Epithelial cell of esophagus (primary cell): Measurements from ENCODE around the gene GGCT.

Source experiments
- DNase-seq: peaks from one replicate; pipeline ENCODE4 v3.0.0; 2010; ENCODE audit warnings: low read depth
- H3K4me3 ChIP-seq: 2 replicates; pipeline ENCODE4 v1.5.1; 2011; ENCODE audit warnings: mild to moderate bottlenecking, low read length, control low read depth
- TF ChIP-seq, protein P1 (sequence below): IDR thresholded peaks from 2 replicates; pipeline ENCODE4 v1.5.1; 2011; ENCODE audit warnings: low read depth, mild to moderate bottlenecking, low read length, control low read depth, inconsistent platforms; ENCODE audit not compliant: insufficient read depth; ENCODE audit errors: missing control alignments

GGCT gene

DNA sequence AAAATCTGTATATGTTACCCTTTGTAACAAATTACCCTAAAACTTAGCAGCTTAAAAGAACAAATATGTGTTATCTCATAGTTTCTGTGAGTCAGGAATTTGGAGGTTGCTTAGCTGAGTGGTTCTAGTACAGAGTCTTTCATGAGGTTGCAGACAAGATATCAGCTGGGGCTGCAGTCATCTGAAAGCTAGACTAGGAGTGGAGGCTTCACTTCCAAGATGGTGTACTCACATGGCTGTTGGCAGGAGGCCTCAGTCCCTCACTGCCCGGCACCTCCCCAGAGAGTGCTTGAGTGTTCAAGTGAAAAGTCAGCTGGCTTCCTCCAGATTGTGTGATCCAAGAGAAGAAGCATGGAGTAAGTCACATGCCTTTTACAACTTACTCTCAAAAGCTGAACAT, 16.9 kb upstream of the GGCT start:
- H3K4me3 ChIP-seq, result no peak overlapping the region
- DNase-seq, result no peak
- TF ChIP-seq, protein P1, sequence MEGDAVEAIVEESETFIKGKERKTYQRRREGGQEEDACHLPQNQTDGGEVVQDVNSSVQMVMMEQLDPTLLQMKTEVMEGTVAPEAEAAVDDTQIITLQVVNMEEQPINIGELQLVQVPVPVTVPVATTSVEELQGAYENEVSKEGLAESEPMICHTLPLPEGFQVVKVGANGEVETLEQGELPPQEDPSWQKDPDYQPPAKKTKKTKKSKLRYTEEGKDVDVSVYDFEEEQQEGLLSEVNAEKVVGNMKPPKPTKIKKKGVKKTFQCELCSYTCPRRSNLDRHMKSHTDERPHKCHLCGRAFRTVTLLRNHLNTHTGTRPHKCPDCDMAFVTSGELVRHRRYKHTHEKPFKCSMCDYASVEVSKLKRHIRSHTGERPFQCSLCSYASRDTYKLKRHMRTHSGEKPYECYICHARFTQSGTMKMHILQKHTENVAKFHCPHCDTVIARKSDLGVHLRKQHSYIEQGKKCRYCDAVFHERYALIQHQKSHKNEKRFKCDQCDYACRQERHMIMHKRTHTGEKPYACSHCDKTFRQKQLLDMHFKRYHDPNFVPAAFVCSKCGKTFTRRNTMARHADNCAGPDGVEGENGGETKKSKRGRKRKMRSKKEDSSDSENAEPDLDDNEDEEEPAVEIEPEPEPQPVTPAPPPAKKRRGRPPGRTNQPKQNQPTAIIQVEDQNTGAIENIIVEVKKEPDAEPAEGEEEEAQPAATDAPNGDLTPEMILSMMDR, result no peak

DNA sequence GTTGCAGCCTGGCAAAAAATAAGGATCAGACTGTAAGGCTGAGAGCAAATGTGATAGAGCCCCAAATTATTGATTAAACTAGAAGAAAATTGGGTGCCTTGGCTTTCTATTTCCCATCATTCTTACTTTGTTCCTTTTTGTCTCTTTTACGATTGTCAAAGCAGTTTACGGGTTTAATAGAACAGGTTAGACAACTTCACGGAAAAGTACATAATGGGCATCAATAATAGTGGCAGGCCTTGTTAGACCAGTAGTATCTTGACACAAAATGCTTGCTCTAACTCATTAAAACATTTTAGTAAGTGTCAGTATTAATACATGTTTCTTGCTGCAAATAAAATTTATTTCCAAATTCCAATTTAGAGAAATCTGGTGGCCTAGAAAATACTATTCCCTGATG, 14.5 kb upstream of the GGCT start:
- no peak overlapping the region for H3K4me3 ChIP-seq
- TF ChIP-seq, protein P1, result no peak
- DNase-seq, result peak; percentile 65

DNA sequence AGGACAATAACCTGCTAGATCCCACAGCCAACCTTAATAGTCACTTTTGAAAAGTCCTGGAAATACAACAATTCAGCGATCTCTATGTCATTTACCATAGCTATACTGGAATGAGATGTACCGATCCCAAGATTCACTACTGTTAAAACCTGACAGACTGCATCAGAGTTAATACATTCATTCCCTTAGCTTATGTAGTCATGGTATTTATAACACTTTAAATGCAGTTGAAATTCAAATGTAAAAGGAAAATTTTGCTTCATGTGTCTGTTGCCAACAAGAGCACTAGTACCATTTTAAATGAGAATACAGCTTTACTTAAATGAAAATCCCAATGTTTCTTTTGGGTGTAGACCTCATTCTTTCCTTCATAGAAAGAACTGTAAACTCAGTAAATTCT, 11.1 kb upstream of the GGCT start:
- DNase-seq, result no peak
- no peak overlapping the region for H3K4me3 ChIP-seq
- TF ChIP-seq, protein P1, result no peak

DNA sequence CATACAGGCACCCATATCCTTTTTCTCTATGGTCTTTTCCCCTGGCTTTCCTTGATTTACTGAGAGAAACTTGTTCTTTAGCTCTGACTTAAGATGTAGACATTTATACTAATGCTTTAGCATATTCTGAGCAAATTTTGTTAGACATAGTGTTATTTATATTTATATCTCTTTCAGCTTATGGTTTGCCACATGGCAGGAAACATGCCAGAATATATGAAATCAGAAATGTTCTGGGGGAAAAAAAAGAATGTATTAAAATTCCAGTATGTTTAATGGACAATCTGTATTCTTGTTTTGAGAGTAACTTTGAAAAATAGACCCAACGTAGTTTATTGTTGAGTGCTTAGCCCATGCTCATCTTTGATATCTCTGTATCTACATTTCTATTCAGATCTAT, 10.1 kb upstream of the GGCT start:
- TF ChIP-seq, protein P1, result no peak
- no peak overlapping the region for H3K4me3 ChIP-seq
- DNase-seq, result no peak

DNA sequence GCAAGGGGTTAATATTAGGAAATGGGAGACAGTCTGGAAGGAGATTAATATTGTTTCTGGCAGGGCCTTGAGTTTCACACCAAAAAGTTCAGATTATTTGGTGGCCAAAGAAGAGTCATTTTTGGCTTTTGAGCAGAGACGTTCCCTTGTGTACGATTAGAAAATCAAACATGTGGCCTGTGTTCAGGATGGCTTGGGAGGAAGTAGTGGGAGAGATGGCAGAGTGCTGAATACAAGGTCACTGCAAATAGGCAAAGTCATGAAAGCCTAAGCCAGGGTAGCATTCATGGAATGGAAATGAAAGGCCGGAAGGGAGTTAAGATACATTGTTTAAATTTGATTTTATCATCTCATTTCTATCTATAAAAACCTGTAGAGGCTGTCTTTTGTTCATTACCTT, 9.5 kb upstream of the GGCT start:
- no peak overlapping the region for H3K4me3 ChIP-seq
- TF ChIP-seq, protein P1, result no peak

DNA sequence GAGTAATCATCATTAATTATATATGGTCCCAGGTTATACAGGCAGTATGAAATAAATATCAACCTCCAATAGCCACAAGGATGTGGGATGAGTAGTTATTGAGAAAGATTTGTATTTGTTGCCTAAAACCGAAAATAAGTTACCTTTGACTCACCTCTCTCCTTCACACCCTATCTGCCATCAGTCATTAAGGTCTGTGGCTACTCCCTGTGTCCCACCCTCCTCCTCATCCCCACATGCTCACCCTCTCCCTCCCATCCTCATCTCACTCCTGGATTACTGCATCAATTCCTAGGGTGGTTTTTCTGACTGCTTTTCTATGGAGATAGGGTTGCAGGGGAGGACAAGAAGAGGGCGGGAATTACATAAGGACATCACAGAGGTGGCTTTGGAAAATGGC, 9.1 kb upstream of the GGCT start:
- peak; percentile 56 for DNase-seq
- H3K4me3 ChIP-seq, result no peak overlapping the region
- TF ChIP-seq, protein P1, result no peak

More for the DNA sequence above, 9.5 kb upstream of the GGCT start:
- no peak for DNase-seq

DNA sequence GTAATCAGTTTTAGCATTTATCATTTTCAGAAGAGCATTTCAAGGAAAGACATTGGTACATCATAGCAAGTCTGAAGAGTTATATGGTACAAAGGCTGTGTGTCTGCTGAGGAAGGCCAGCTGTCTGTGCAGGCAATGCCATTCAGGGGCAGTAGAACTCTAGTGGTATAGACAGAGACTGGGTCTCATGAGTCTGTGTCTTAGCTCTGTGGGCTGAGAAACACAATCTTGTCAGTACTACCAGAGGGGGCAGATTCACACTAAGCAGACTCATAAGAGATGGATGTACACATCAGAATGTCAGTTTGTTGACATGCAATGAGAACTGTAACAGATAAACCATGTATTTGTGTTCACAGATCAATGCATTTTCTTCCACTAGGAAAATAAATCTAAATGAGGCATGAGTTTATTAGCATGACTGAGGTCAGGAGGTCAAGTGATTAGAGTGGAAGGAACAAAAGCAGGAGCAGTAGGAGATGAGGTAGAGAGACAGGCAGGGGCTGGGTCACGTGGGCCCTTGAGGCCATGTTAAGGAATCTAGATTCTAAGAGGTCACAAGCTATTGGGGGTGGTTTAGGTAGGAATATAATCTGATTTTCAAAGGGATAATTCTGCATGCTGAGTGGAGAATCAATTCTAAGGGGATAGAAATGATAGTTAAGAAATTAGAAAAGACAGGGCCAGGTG, 7.5 kb upstream of the GGCT start:
- no peak for DNase-seq
- H3K4me3 ChIP-seq, result no peak overlapping the region
- TF ChIP-seq, protein P1, result no peak
